Measurements from ENCODE around the gene SPATA7. TPM values are rescaled to one million over a fixed set of nuclear protein-coding genes. Genes with fewer than 3 reads are reported as not detected.

The SPATA7 gene
- polyA plus RNA-seq, 3 donors = 2.2 to 4.8 (median 3.4) TPM

DNA sequence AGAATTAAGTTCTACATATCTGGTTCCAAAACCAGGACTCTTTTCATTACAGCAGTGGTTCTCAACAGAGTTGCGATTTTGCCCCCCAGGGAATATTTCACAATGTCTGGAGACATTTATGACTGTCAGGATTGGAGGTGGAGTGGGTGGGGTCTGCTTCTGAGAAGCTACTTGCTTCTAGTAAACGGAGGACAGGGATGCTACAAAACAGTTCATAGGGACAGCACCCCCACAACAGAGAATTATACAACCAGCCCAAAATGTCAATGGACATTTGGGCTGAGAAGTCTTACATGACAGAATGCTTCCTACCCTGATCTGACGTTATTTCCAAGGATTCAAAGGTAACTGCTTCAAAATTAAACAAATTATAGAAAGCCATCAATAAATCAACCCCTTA, 739 bp upstream of the SPATA7 start:
- Mint-ChIP-seq H3K27me3 (ENCODE audit: low read depth in 3 of 3) (peaks cover 7 to 15% (median 11%) of the 10 kb centered on the region in 3 donors), H3K4me3 (peak overlapping the region; percentile 97 to 98), H3K36me3 (no peaks in the 10 kb centered on the region), H3K27ac (peak overlapping the region in 5 of 7 donors; percentile 90 to 95 (median 92)), H3K9me3 (no peaks in the 10 kb centered on the region), H3K4me1 (peaks cover 18% of the 10 kb centered on the region)
- no CpG with 5 or more reads among the region's 3 CpGs for WGBS (ENCODE audit: insufficient coverage)
- Histone ChIP-seq H3K27ac (ENCODE audit: low read depth in 1 of 2, low read length in 2 of 2) (peak overlapping the region in 1 of 2 donors; percentile 82), H3K36me3 (replicated peaks in 1 of 2; ENCODE audit: control insufficient read depth in 1 of 2, insufficient read depth in 2 of 2, low read length in 2 of 2) (no peaks in the 10 kb centered on the region), H4K20me1 (ENCODE audit: insufficient read depth, low read length) (no peaks in the 10 kb centered on the region), H3K4me2 (replicated peaks; ENCODE audit: extremely low read depth, low read length, poor library complexity, severe bottlenecking) (peak overlapping the region; percentile 93), H3K27me3 (ENCODE audit: control insufficient read depth in 2 of 2, insufficient read depth in 2 of 2, low read length in 2 of 2) (peaks cover 3 to 4% of the 10 kb centered on the region in 2 donors), H2AFZ (ENCODE audit: insufficient read depth, low read depth, low read length, poor library complexity, severe bottlenecking) (peak overlapping the region; percentile 99), H3K79me2 (ENCODE audit: insufficient read depth, low read length) (no peaks in the 10 kb centered on the region), H3K9me3 (replicated peaks in 1 of 2; ENCODE audit: control insufficient read depth in 1 of 2, insufficient read depth in 1 of 2, low read length in 2 of 2) (no peaks in the 10 kb centered on the region), H3K4me1 (ENCODE audit: control insufficient read depth in 1 of 2, insufficient read depth in 2 of 2, low read length in 2 of 2) (peaks cover 6 to 13% of the 10 kb centered on the region in 2 donors), H3K4me3 (replicated peaks in 1 of 3; ENCODE audit: low read depth in 2 of 3, low read length in 3 of 3) (peak overlapping the region; percentile 80 to 96 (median 94)), H3K9ac (ENCODE audit: insufficient read depth, low read length, poor library complexity, severe bottlenecking) (peak overlapping the region; percentile 76)
- peak in 1 of 3 donors; percentile 5 for DNase-seq
- TF ChIP-seq, protein P1, sequence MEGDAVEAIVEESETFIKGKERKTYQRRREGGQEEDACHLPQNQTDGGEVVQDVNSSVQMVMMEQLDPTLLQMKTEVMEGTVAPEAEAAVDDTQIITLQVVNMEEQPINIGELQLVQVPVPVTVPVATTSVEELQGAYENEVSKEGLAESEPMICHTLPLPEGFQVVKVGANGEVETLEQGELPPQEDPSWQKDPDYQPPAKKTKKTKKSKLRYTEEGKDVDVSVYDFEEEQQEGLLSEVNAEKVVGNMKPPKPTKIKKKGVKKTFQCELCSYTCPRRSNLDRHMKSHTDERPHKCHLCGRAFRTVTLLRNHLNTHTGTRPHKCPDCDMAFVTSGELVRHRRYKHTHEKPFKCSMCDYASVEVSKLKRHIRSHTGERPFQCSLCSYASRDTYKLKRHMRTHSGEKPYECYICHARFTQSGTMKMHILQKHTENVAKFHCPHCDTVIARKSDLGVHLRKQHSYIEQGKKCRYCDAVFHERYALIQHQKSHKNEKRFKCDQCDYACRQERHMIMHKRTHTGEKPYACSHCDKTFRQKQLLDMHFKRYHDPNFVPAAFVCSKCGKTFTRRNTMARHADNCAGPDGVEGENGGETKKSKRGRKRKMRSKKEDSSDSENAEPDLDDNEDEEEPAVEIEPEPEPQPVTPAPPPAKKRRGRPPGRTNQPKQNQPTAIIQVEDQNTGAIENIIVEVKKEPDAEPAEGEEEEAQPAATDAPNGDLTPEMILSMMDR (IDR thresholded peaks at IDR 0.05) = no peak
- intact Hi-C loops (cut with micrococcal nuclease) = loop anchor here in 1 of 2 donors (10.0 kb wide), 1 partner anchor 380 kb away; the partner anchor contains the start of gene GPR65

DNA sequence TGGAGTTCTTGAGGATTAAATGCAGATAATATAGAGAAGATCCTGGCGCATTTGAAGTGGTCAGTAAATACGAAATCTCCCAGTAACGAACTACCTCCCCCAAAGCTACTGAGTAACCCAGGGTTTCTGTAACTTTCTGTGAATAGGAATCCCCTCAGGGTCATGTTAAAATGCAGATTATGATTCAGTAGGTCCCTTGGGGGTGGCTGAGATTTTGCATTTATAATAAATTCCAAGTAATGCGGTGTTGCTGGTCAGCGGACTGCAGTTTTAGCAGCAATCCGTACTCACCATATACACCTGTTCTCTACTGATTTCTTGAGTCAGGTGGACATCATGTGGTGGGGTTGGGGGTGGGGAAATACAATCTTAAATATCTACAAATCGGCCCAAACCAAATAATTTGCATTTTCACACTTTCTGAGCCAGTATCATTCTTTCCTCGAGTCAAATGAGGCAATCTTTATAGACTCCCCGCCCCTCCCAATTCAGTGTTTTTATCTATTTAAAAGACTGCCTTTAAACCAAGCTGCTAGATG, 868 bp downstream of the SPATA7 start:
- Histone ChIP-seq H3K27me3 (ENCODE audit: control insufficient read depth in 2 of 2, insufficient read depth in 2 of 2, low read length in 2 of 2) (peaks cover 3 to 4% of the 10 kb centered on the region in 2 donors), H4K20me1 (ENCODE audit: insufficient read depth, low read length) (no peaks in the 10 kb centered on the region), H3K4me3 (replicated peaks in 1 of 3; ENCODE audit: low read depth in 2 of 3, low read length in 3 of 3) (peak overlapping the region; percentile 80 to 96 (median 94)), H3K79me2 (ENCODE audit: insufficient read depth, low read length) (no peaks in the 10 kb centered on the region), H3K27ac (ENCODE audit: low read depth in 1 of 2, low read length in 2 of 2) (no peak overlapping the region), H3K4me2 (replicated peaks; ENCODE audit: extremely low read depth, low read length, poor library complexity, severe bottlenecking) (peak overlapping the region; percentile 93), H3K9ac (ENCODE audit: insufficient read depth, low read length, poor library complexity, severe bottlenecking) (peak overlapping the region; percentile 76), H3K4me1 (ENCODE audit: control insufficient read depth in 1 of 2, insufficient read depth in 2 of 2, low read length in 2 of 2) (peaks cover 6 to 13% of the 10 kb centered on the region in 2 donors), H2AFZ (ENCODE audit: insufficient read depth, low read depth, low read length, poor library complexity, severe bottlenecking) (peak overlapping the region; percentile 99), H3K36me3 (replicated peaks in 1 of 2; ENCODE audit: control insufficient read depth in 1 of 2, insufficient read depth in 2 of 2, low read length in 2 of 2) (no peaks in the 10 kb centered on the region), H3K9me3 (replicated peaks in 1 of 2; ENCODE audit: control insufficient read depth in 1 of 2, insufficient read depth in 1 of 2, low read length in 2 of 2) (no peaks in the 10 kb centered on the region)
- TF ChIP-seq, protein P1 (IDR thresholded peaks at IDR 0.05) = no peak
- no CpG with 5 or more reads among the region's 9 CpGs for WGBS (ENCODE audit: insufficient coverage)
- Mint-ChIP-seq H3K36me3 (no peaks in the 10 kb centered on the region), H3K4me1 (peaks cover 18% of the 10 kb centered on the region), H3K4me3 (peak overlapping the region; percentile 97 to 98), H3K9me3 (no peaks in the 10 kb centered on the region), H3K27me3 (ENCODE audit: low read depth in 3 of 3) (peaks cover 7 to 15% (median 11%) of the 10 kb centered on the region in 3 donors), H3K27ac (peak overlapping the region in 5 of 7 donors; percentile 68 to 95 (median 92))
- DNase-seq = no peak
- intact Hi-C loops (cut with micrococcal nuclease) = loop anchor here in 1 of 2 donors (10.0 kb wide), 1 partner anchor 382 kb away; the partner anchor contains the start of gene GPR65

All from CD14-positive monocyte (primary cell).